Astrocyte (in vitro differentiated cells and primary cell): ENCODE measurements around the gene CREBL2. TPM values are rescaled to one million over a fixed set of nuclear protein-coding genes. Genes with fewer than 3 reads are reported as not detected.

Experiments used
- DNase-seq: peaks from one replicate; pipeline ENCODE4 v3.0.0-alpha.2; 2010; ENCODE audit warnings: low read depth
- FAIRE-seq: peaks from 2 replicates; lab custom pipeline; 2011; peaks lifted over from hg19 to GRCh38; lab: Jason Lieb, UNC
- H2AFZ ChIP-seq: 2 replicates; pipeline ENCODE4 v1.6.0; 2012; ENCODE audit warnings: low read depth, low read length, inconsistent platforms
- H3K27ac ChIP-seq: 2 replicates; pipeline ENCODE4 v1.5.1; 2011; ENCODE audit warnings: low read depth, low read length, inconsistent platforms
- H3K27me3 ChIP-seq: 2 replicates; pipeline ENCODE4 v1.6.0; 2011; ENCODE audit warnings: low read length, inconsistent platforms; ENCODE audit not compliant: insufficient read depth
- H3K36me3 ChIP-seq: 2 replicates; pipeline ENCODE4 v1.5.1; 2011; ENCODE audit warnings: low read length, inconsistent platforms; ENCODE audit not compliant: insufficient read depth
- H3K4me1 ChIP-seq: 2 replicates; pipeline ENCODE4 v1.5.1; 2011; ENCODE audit warnings: low read length, inconsistent platforms; ENCODE audit not compliant: insufficient read depth
- H3K4me2 ChIP-seq: 2 replicates; pipeline ENCODE4 v1.6.0; 2012; ENCODE audit warnings: low read length, inconsistent platforms
- H3K4me3 ChIP-seq: 2 replicates; pipeline ENCODE4 v1.5.1; 2011; ENCODE audit warnings: low read depth, mild to moderate bottlenecking, low read length, inconsistent platforms; ENCODE audit not compliant: insufficient read depth
- H3K79me2 ChIP-seq: 2 replicates; pipeline ENCODE4 v1.6.0; 2012; ENCODE audit warnings: mild to moderate bottlenecking, low read length, inconsistent platforms; ENCODE audit not compliant: insufficient read depth
- H3K9ac ChIP-seq: 2 replicates; pipeline ENCODE4 v1.6.0; 2012; ENCODE audit warnings: mild to moderate bottlenecking, low read length, inconsistent platforms
- H3K9me3 ChIP-seq: 2 replicates; pipeline ENCODE4 v1.5.1; 2012; ENCODE audit warnings: low read depth, mild to moderate bottlenecking, low read length, inconsistent platforms; ENCODE audit not compliant: insufficient read depth
- H4K20me1 ChIP-seq: 2 replicates; pipeline ENCODE4 v1.6.0; 2012; ENCODE audit warnings: low read length, inconsistent platforms; ENCODE audit not compliant: insufficient read depth
- H3K27ac Mint-ChIP-seq: one replicate; pipeline ENCODE4 v1.8.0; 2021; ENCODE audit warnings: mild to moderate bottlenecking, mixed read lengths; ENCODE audit not compliant: unreplicated experiment
- H3K27me3 Mint-ChIP-seq: one replicate; pipeline ENCODE4 v1.8.0; 2021; ENCODE audit warnings: low read depth, mixed read lengths; ENCODE audit not compliant: unreplicated experiment
- H3K36me3 Mint-ChIP-seq: one replicate; pipeline ENCODE4 v1.8.0; 2021; ENCODE audit warnings: low read depth, mixed read lengths; ENCODE audit not compliant: unreplicated experiment
- H3K4me1 Mint-ChIP-seq: one replicate; pipeline ENCODE4 v1.8.0; 2021; ENCODE audit warnings: low read depth, mixed read lengths; ENCODE audit not compliant: unreplicated experiment
- H3K4me3 Mint-ChIP-seq: one replicate; pipeline ENCODE4 v1.8.0; 2021; ENCODE audit warnings: mild to moderate bottlenecking, moderate library complexity, mixed read lengths; ENCODE audit not compliant: unreplicated experiment
- H3K9me3 Mint-ChIP-seq: one replicate; pipeline ENCODE4 v1.8.0; 2021; ENCODE audit warnings: mild to moderate bottlenecking, mixed read lengths; ENCODE audit not compliant: unreplicated experiment
- CTCF ChIP-seq: IDR thresholded peaks from 2 replicates; pipeline ENCODE4 v1.5.1; 2011; ENCODE audit warnings: low read depth, mild to moderate bottlenecking, inconsistent platforms, low read length, moderate library complexity; ENCODE audit not compliant: insufficient read depth
- EZH2 ChIP-seq: IDR thresholded peaks from 2 replicates; pipeline ENCODE4 v1.6.1; 2012; ENCODE audit warnings: mild to moderate bottlenecking, low read length, inconsistent platforms; ENCODE audit not compliant: insufficient read depth
- total RNA-seq: library from RNA; stranded (reverse); gene quantifications from 2 replicates; pipeline ENCODE4 v1.2.1, GENCODE V29; 2021

Gene CREBL2
- total RNA-seq, 1 donor from 2014 or later, result 14.8 TPM

DNA sequence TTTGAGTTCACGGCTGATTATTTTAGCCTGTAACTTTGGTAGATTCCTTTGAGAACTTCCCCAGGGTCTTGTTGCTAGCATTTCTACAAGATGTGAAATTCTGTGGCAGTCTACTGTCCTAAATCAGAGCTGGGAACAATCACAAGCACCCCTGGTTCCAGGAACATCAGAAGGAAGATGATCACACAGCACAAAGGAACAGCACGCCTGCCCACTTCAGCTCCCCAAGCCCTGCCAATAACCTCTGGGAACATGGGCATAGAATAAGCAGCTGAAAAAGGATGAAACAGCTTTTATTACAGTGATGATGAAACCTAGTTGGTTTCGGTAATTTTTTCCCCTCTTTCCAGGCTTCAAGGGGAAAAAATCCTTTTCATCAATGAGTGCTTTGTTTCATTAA lies 72.0 kb downstream of the CREBL2 start:
- no peak for FAIRE-seq
- H3K27me3 Mint-ChIP-seq, result no peaks in the 10 kb centered on the region
- H3K4me1 Mint-ChIP-seq, result no peaks in the 10 kb centered on the region
- no peaks in the 10 kb centered on the region for H3K36me3 ChIP-seq
- no peak overlapping the region for H3K9ac ChIP-seq
- DNase-seq, result no peak
- H3K4me3 ChIP-seq, result no peak overlapping the region
- H3K27ac ChIP-seq, result no peak overlapping the region
- H3K27ac Mint-ChIP-seq, result no peak overlapping the region
- no peak overlapping the region for H2AFZ ChIP-seq
- H4K20me1 ChIP-seq, result no peaks in the 10 kb centered on the region
- H3K4me3 Mint-ChIP-seq, result peak overlapping the region; percentile 78
- no peaks in the 10 kb centered on the region for H3K9me3 Mint-ChIP-seq
- H3K27me3 ChIP-seq, result peaks cover 10% of the 10 kb centered on the region
- no peak for TF ChIP-seq CTCF
- TF ChIP-seq EZH2, result no peak
- no peaks in the 10 kb centered on the region for H3K4me1 ChIP-seq
- H3K79me2 ChIP-seq, result no peaks in the 10 kb centered on the region
- no peaks in the 10 kb centered on the region for H3K36me3 Mint-ChIP-seq
- H3K9me3 ChIP-seq, result no peaks in the 10 kb centered on the region
- H3K4me2 ChIP-seq, result no peak overlapping the region

DNA sequence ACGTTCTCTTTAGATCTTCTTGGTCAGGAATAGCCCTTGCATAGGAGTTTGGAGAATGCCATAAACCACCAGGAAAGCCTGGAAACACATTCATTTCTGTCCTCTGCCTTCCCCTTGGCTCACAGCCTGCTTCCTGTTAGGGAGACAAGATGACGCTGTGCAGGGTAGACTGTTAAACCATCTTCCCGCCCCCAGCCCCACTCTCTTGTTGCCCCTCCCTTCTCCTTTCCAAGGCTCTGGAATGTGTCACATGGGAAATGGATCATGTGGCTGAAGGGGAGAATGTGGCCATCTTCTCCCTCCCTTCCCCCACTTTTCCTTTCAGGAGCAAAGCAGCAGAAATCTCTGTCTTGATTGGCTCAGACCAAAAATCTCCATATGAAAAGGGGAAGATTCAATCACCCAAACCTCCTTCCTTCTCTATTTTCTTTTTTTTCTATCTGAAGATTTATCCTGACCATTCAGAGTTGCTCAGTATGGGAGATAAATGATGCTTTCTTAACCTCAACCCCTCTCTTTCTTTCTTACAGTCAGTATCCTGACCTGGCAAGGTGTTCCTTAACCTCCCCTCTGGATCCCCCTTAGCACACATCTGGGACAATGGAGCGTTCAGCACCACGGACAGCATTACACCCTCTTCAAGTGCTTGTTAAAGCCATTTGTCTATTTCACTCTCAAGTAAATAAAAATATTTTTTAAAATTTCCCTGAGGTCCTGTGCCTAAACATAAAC lies 72.9 kb downstream of the CREBL2 start:
- Mint-ChIP-seq H3K36me3 (no peaks in the 10 kb centered on the region), H3K9me3 (no peaks in the 10 kb centered on the region), H3K27ac (peak overlapping the region; percentile 92), H3K4me3 (peak overlapping the region; percentile 78), H3K27me3 (no peaks in the 10 kb centered on the region), H3K4me1 (no peaks in the 10 kb centered on the region)
- Histone ChIP-seq H2AFZ (no peak overlapping the region), H3K36me3 (no peaks in the 10 kb centered on the region), H3K27me3 (peaks cover 10% of the 10 kb centered on the region), H4K20me1 (no peaks in the 10 kb centered on the region), H3K9ac (no peak overlapping the region), H3K79me2 (no peaks in the 10 kb centered on the region), H3K27ac (no peak overlapping the region), H3K4me1 (no peaks in the 10 kb centered on the region), H3K4me2 (no peak overlapping the region), H3K9me3 (no peaks in the 10 kb centered on the region), H3K4me3 (no peak overlapping the region)
- FAIRE-seq (no peak), DNase-seq (no peak)
- TF ChIP-seq EZH2 (no peak), CTCF (no peak)

DNA sequence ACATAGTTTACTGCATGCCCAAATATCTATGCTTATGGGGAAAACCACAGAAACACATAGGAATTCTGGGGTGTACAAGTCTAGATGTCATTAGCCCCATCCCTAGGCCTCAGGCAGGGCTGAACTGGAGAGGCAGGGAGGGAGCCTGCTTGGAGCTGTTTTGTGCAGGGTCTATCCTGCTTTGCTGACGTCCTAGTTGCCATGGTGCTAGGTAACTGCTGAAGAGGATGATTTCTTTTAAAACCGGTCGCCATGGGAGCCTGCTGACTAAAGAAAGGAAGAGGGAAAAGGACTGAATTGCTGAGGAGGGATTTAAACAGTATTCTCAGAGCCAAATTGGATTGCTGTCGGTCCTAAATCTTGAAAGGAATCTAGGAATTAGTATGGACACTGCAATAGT lies 73.6 kb downstream of the CREBL2 start:
- Mint-ChIP-seq H3K27ac (no peak overlapping the region), H3K4me1 (no peaks in the 10 kb centered on the region), H3K36me3 (no peaks in the 10 kb centered on the region), H3K27me3 (no peaks in the 10 kb centered on the region), H3K4me3 (peak overlapping the region; percentile 52), H3K9me3 (no peaks in the 10 kb centered on the region)
- Histone ChIP-seq H4K20me1 (no peaks in the 10 kb centered on the region), H3K9ac (no peak overlapping the region), H2AFZ (no peak overlapping the region), H3K9me3 (no peaks in the 10 kb centered on the region), H3K4me2 (no peak overlapping the region), H3K79me2 (no peaks in the 10 kb centered on the region), H3K4me1 (peaks cover 3% of the 10 kb centered on the region), H3K27ac (no peak overlapping the region), H3K36me3 (no peaks in the 10 kb centered on the region), H3K27me3 (peaks cover 10% of the 10 kb centered on the region), H3K4me3 (no peak overlapping the region)
- DNase-seq (no peak), FAIRE-seq (no peak)
- TF ChIP-seq CTCF, result no peak
- no peak for TF ChIP-seq EZH2
